Uterus (tissue), 4 donors: ENCODE data around the gene KLK10. TPM values are rescaled to one million over a fixed set of nuclear protein-coding genes. Genes with fewer than 3 reads are reported as not detected.

Source experiments
- DNase-seq, 2 donors: peaks; one replicate each; pipeline ENCODE4 v3.0.0-alpha.2; 2019 to 2020
- H3K27ac ChIP-seq, 2 donors: fragments of 200-600 bp; sonication (generic); 1 replicate in 1 of 2; 2 replicates in 1 of 2; pipeline ENCODE4 v1.5.1; 2016 to 2018
- H3K27me3 ChIP-seq, 2 donors: fragments of 200-600 bp; sonication (generic); one replicate each; pipeline ENCODE4 v1.5.1; 2018 to 2019; ENCODE audit warnings: control low read depth in 1 of 2
- H3K36me3 ChIP-seq, 2 donors: fragments of 200-600 bp; sonication (generic); one replicate each; pipeline ENCODE4 v1.5.1; 2019; ENCODE audit warnings: control low read depth in 1 of 2
- H3K4me1 ChIP-seq, 2 donors: fragments of 200-600 bp; sonication (generic); one replicate each; pipeline ENCODE4 v1.5.1; 2018 to 2019; ENCODE audit warnings: control low read depth in 1 of 2
- H3K4me3 ChIP-seq, 2 donors: fragments of 200-600 bp; sonication (generic); 1 replicate in 1 of 2; 2 replicates in 1 of 2; pipeline ENCODE4 v1.5.1; 2018 to 2019; ENCODE audit warnings: mild to moderate bottlenecking in 1 of 2
- H3K9me3 ChIP-seq, 2 donors: fragments of 200-600 bp; sonication (generic); one replicate each; pipeline ENCODE4 v1.5.1; 2019; ENCODE audit warnings: control low read depth in 1 of 2
- CTCF ChIP-seq, 4 experiments: fragments of 200-600 bp in 2 of 4; fragments of 450-650 bp in 2 of 4; sonication (generic) in 2 of 4; IDR thresholded peaks; one replicate each; pipeline ENCODE4 v1.5.1; 2016 to 2019; ENCODE audit warnings: antibody characterized with exemption in 4 of 4, mild to moderate bottlenecking in 2 of 4, moderate library complexity in 1 of 4
- POLR2A ChIP-seq, 2 donors: fragments of 450-650 bp; IDR thresholded peaks; one replicate each; pipeline ENCODE4 v1.6.1; 2016; ENCODE audit warnings: antibody characterized with exemption in 2 of 2, mild to moderate bottlenecking in 1 of 2, moderate library complexity in 1 of 2
- intact Hi-C: fragments of 100-400 bp; cut with DNase I; formaldehyde crosslinking; loops from one replicate; pipeline ENCODE4 v1.15.1; 2023; ENCODE audit warnings: low total_unique reads
- total RNA-seq, 4 donors: library from RNA; depleted of rRNA in 3 of 4; stranded (reverse); fragments of >200 nt in 3 of 4; gene quantifications; one replicate each; pipeline versions ENCODE4 v1.1.0 to v1.2.4, GENCODE V29; 2014 to 2023
- donor health status: DM: yes; HTN: yes; CAD: no.

KLK10 gene
- total RNA-seq, 4 donors from 2014 or later, result 3.8 to 4.1 TPM; not detected in 2

GRCh38 chr19:51047031-51047335, 27.5 kb upstream of the KLK10 start:
- Histone ChIP-seq H3K9me3 (no peaks in the 10 kb centered on the region), H3K27ac (no peak overlapping the region), H3K4me1 (no peaks in the 10 kb centered on the region), H3K36me3 (no peaks in the 10 kb centered on the region), H3K27me3 (no peaks in the 10 kb centered on the region), H3K4me3 (no peak overlapping the region)
- no peak for DNase-seq
- intact Hi-C loops, result no loop called here
- TF ChIP-seq CTCF (IDR thresholded peaks at IDR 0.05) (no peak), POLR2A (IDR thresholded peaks at IDR 0.05) (no peak)

GRCh38 chr19:51044327-51044726, 24.8 kb upstream of the KLK10 start:
- no peaks in the 10 kb centered on the region for H3K4me1 ChIP-seq

GRCh38 chr19:51043497-51043896, 24.0 kb upstream of the KLK10 start:
- intact Hi-C loops, result no loop called here
- no peaks in the 10 kb centered on the region for H3K27me3 ChIP-seq
- H3K9me3 ChIP-seq, result no peaks in the 10 kb centered on the region
- TF ChIP-seq POLR2A (IDR thresholded peaks at IDR 0.05), result no peak
- no peak overlapping the region for H3K4me3 ChIP-seq
- H3K36me3 ChIP-seq, result no peaks in the 10 kb centered on the region
- H3K27ac ChIP-seq, result no peak overlapping the region
- no peak for DNase-seq
- no peaks in the 10 kb centered on the region for H3K4me1 ChIP-seq

More at GRCh38 chr19:51044327-51044726, 24.8 kb upstream of the KLK10 start:
- Histone ChIP-seq H3K9me3 (no peaks in the 10 kb centered on the region), H3K36me3 (no peaks in the 10 kb centered on the region), H3K27ac (no peak overlapping the region), H3K27me3 (no peaks in the 10 kb centered on the region), H3K4me3 (no peak overlapping the region)
- TF ChIP-seq POLR2A (IDR thresholded peaks at IDR 0.05) (no peak), CTCF (IDR thresholded peaks at IDR 0.05) (no peak)
- intact Hi-C loops, result no loop called here
- DNase-seq, result peak in 1 of 2 donors; percentile 37

- intact Hi-C loops, result no loop called here
- TF ChIP-seq POLR2A (IDR thresholded peaks at IDR 0.05) (no peak), CTCF (IDR thresholded peaks at IDR 0.05) (no peak)
- no peaks in the 10 kb centered on the region for H3K27me3 ChIP-seq
- DNase-seq, result no peak
- H3K36me3 ChIP-seq, result no peaks in the 10 kb centered on the region
- no peak overlapping the region for H3K27ac ChIP-seq
- H3K4me3 ChIP-seq, result no peak overlapping the region
- no peaks in the 10 kb centered on the region for H3K9me3 ChIP-seq
- H3K4me1 ChIP-seq, result no peaks in the 10 kb centered on the region
Measured at GRCh38 chr19:51040151-51040550, 20.6 kb upstream of the KLK10 start.

- Histone ChIP-seq H3K4me3 (no peak overlapping the region), H3K27me3 (no peaks in the 10 kb centered on the region)
Measured at GRCh38 chr19:51036519-51036918, 17.0 kb upstream of the KLK10 start.

More at GRCh38 chr19:51036519-51036918, 17.0 kb upstream of the KLK10 start:
- DNase-seq, result no peak
- no peak for TF ChIP-seq POLR2A (IDR thresholded peaks at IDR 0.05)
- TF ChIP-seq CTCF (IDR thresholded peaks at IDR 0.05), result no peak
- Histone ChIP-seq H3K9me3 (no peaks in the 10 kb centered on the region), H3K4me1 (no peaks in the 10 kb centered on the region), H3K36me3 (no peaks in the 10 kb centered on the region), H3K27ac (no peak overlapping the region)
- intact Hi-C loops, result no loop called here
